Measurements from ENCODE around the gene MICAL2. TPM values are rescaled to one million over a fixed set of nuclear protein-coding genes. Genes with fewer than 3 reads are reported as not detected.

Gene MICAL2
- total RNA-seq, 1 donor from 2014 or later, result 20.8 TPM

DNA sequence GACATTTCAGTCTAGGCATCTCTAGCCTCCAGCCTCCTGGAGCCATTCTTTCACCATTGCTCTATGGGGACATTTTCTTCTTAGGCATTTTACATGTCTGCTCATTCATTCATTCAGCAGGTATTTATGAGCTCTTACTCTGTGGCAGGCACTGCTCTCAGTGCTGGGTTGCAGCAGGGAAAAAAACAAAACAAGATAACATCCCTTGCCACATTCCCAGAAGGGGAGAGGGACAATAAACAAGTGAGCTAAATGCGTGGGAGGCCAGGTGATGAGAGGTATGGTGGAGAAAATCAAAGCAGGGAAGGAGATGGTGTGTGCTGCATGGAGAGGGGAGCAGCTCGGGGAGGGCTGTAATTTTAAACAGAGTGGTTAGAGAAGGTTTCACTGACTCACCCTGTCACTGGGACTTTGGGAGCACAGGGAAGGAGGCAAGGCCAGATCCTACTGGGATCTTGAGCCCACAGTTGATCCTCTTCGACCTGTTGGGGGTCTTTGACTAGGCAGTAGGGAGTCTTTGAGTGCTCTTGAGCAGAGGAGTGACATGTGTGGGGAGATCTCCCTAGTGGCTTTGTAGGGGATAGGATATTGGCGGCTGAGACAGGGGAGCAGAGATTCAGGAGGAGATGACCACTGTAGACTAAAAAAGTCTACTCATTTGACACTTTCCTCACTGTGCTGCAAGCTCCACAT lies 17.0 kb downstream of the MICAL2 start:
- Mint-ChIP-seq H3K4me3 (ENCODE audit: unreplicated experiment) (no peak overlapping the region), H3K36me3 (ENCODE audit: unreplicated experiment) (no peaks in the 10 kb centered on the region), H3K27me3 (ENCODE audit: unreplicated experiment) (no peaks in the 10 kb centered on the region), H3K9me3 (ENCODE audit: unreplicated experiment) (no peaks in the 10 kb centered on the region), H3K4me1 (ENCODE audit: unreplicated experiment) (peaks cover 16% of the 10 kb centered on the region), H3K27ac (ENCODE audit: unreplicated experiment) (no peak overlapping the region)
- DNase-seq (ENCODE audit: extremely low spot score, unreplicated experiment), result no peak
- TF ChIP-seq, protein P1, sequence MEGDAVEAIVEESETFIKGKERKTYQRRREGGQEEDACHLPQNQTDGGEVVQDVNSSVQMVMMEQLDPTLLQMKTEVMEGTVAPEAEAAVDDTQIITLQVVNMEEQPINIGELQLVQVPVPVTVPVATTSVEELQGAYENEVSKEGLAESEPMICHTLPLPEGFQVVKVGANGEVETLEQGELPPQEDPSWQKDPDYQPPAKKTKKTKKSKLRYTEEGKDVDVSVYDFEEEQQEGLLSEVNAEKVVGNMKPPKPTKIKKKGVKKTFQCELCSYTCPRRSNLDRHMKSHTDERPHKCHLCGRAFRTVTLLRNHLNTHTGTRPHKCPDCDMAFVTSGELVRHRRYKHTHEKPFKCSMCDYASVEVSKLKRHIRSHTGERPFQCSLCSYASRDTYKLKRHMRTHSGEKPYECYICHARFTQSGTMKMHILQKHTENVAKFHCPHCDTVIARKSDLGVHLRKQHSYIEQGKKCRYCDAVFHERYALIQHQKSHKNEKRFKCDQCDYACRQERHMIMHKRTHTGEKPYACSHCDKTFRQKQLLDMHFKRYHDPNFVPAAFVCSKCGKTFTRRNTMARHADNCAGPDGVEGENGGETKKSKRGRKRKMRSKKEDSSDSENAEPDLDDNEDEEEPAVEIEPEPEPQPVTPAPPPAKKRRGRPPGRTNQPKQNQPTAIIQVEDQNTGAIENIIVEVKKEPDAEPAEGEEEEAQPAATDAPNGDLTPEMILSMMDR (IDR thresholded peaks at IDR 0.05), result no peak

DNA sequence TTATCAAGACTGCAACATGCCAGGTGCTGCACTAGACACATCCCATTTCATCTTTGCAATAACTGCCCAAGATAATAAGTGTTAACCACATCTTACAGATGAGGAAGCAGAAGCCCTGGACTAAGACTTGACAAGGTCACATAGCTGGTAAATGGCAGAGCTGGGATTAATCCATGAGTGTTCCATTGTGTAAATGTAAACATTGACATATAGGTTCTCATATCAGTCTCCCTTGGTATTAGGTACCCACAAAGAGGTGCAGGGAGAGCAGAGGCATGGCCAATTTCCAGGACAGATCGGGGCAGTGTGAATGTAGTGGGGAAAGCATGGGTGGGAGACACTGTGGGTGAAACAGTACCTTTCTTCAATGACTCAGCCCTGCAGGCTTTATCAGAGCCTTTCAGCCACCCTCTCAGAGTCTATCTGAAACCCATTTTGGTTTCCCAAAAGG lies 17.9 kb downstream of the MICAL2 start:
- no peaks in the 10 kb centered on the region for H3K9me3 Mint-ChIP-seq (ENCODE audit: unreplicated experiment)
- DNase-seq (ENCODE audit: extremely low spot score, unreplicated experiment), result no peak
- H3K36me3 Mint-ChIP-seq (ENCODE audit: unreplicated experiment), result peaks cover 2% of the 10 kb centered on the region
- peaks cover 18% of the 10 kb centered on the region for H3K4me1 Mint-ChIP-seq (ENCODE audit: unreplicated experiment)
- TF ChIP-seq, protein P1 (IDR thresholded peaks at IDR 0.05), result no peak
- no peak overlapping the region for H3K4me3 Mint-ChIP-seq (ENCODE audit: unreplicated experiment)
- no peaks in the 10 kb centered on the region for H3K27me3 Mint-ChIP-seq (ENCODE audit: unreplicated experiment)
- H3K27ac Mint-ChIP-seq (ENCODE audit: unreplicated experiment), result no peak overlapping the region

DNA sequence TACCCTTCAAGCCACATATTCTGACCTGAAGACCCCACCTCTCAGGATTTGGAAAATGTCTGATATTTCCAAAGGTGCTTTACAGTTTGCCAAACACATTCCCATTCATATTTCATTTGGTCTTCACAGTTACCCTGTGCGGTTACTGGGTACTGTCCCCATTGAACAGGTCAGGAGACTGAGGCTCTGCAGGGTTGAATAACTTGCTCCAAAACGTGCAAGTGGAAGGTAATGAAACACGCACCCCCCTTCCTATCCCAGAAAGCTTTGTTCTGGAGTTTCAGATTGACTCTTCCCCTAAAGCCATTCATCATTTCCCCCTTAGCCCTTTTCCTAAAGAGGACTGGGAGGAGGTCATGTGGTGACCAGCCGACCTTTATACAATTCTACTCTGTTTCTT lies 18.8 kb downstream of the MICAL2 start:
- H3K27ac Mint-ChIP-seq (ENCODE audit: unreplicated experiment), result no peak overlapping the region
- H3K9me3 Mint-ChIP-seq (ENCODE audit: unreplicated experiment), result no peaks in the 10 kb centered on the region
- peaks cover 2% of the 10 kb centered on the region for H3K36me3 Mint-ChIP-seq (ENCODE audit: unreplicated experiment)
- H3K27me3 Mint-ChIP-seq (ENCODE audit: unreplicated experiment), result no peaks in the 10 kb centered on the region
- TF ChIP-seq, protein P1 (IDR thresholded peaks at IDR 0.05), result no peak
- DNase-seq (ENCODE audit: extremely low spot score, unreplicated experiment), result no peak
- no peak overlapping the region for H3K4me3 Mint-ChIP-seq (ENCODE audit: unreplicated experiment)
- peaks cover 14% of the 10 kb centered on the region for H3K4me1 Mint-ChIP-seq (ENCODE audit: unreplicated experiment)

DNA sequence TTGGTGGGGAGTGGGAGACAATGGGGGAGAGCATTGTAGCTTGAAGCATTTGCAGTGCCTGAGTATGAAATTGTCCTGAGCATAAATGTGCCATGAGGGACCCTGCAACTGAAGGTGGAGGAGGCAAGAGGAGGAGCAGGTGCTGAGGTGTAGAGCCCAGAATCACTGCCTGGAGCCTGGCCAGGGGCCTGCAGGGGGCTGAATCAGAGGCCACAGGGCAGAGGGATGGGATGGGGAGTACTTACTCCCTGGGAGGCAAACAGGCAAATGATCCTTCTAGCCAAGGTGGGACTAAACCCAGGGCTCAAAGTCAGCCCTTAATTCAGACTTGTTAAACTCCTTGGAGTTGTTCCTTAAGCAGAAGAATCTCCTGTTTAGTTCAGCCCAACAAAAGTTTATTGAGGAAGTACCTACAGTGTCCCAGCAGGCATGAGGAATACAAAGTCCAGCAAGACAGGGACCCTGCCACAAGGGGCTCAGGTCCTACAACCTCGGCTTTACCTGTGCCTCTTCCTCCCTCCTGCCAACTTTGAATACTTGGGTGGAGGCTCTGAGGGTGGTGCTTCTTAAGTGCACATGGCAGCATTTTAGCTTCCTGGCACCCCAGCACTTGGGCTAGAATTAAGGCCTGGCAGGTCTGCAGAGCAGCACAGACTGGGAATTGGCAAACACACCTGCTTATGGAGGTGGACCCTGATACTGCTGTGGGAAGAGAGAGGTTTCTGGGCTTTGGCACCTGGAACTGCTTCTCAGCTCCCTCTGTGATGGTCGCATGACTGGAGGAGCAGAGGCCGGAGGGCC lies 20.0 kb downstream of the MICAL2 start:
- no peak for DNase-seq (ENCODE audit: extremely low spot score, unreplicated experiment)
- peaks cover 2% of the 10 kb centered on the region for H3K36me3 Mint-ChIP-seq (ENCODE audit: unreplicated experiment)
- peaks cover 7% of the 10 kb centered on the region for H3K4me1 Mint-ChIP-seq (ENCODE audit: unreplicated experiment)
- no peaks in the 10 kb centered on the region for H3K27me3 Mint-ChIP-seq (ENCODE audit: unreplicated experiment)
- no peak overlapping the region for H3K27ac Mint-ChIP-seq (ENCODE audit: unreplicated experiment)
- no peaks in the 10 kb centered on the region for H3K9me3 Mint-ChIP-seq (ENCODE audit: unreplicated experiment)
- TF ChIP-seq, protein P1 (IDR thresholded peaks at IDR 0.05), result no peak
- no peak overlapping the region for H3K4me3 Mint-ChIP-seq (ENCODE audit: unreplicated experiment)

All from osteocyte (in vitro differentiated cells).